MM.1S (cell line): ENCODE results near the gene CNTN1.

Source experiments
- DNase-seq: peaks from one replicate; pipeline ENCODE4 v3.0.0-alpha.2; 2015
- H2AFZ ChIP-seq: fragments of 300-600 bp; sonication (generic); 2 replicates; pipeline ENCODE4 v1.6.0; 2016; ENCODE audit warnings: antibody characterized with exemption, low read length
- H3F3A ChIP-seq: fragments of 300-600 bp; sonication (generic); 2 replicates; pipeline ENCODE4 v1.6.1; 2016; ENCODE audit warnings: mild to moderate bottlenecking, antibody characterized with exemption, low read length, moderate library complexity, mixed read lengths; ENCODE audit not compliant: insufficient read depth
- H3K27ac ChIP-seq: fragments of 300-600 bp; sonication (generic); 2 replicates; pipeline ENCODE4 v1.5.1; 2016; ENCODE audit warnings: mild to moderate bottlenecking, low read length
- H3K27me3 ChIP-seq: fragments of 300-600 bp; sonication (generic); replicated peaks from 2 replicates; pipeline ENCODE4 v1.6.0; 2016; ENCODE audit warnings: low read length; ENCODE audit not compliant: insufficient read depth
- H3K36me3 ChIP-seq: fragments of 300-600 bp; sonication (generic); replicated peaks from 2 replicates; pipeline ENCODE4 v1.6.1; 2016; ENCODE audit warnings: mild to moderate bottlenecking, low read length, mixed read lengths; ENCODE audit not compliant: insufficient read depth
- H3K4me1 ChIP-seq: fragments of 300-600 bp; sonication (generic); 2 replicates; pipeline ENCODE4 v1.6.1; 2016; ENCODE audit warnings: low read length, mixed read lengths
- H3K4me2 ChIP-seq: fragments of 300-600 bp; sonication (generic); 2 replicates; pipeline ENCODE4 v1.6.0; 2016; ENCODE audit warnings: low read depth, low read length
- H3K4me3 ChIP-seq: fragments of 300-600 bp; sonication (generic); 2 replicates; pipeline ENCODE4 v1.5.1; 2016; ENCODE audit warnings: low read length, mixed read lengths
- H3K79me2 ChIP-seq: fragments of 300-600 bp; sonication (generic); 2 replicates; pipeline ENCODE4 v1.6.1; 2016; ENCODE audit warnings: mixed run types, low read length, mixed read lengths
- H3K9ac ChIP-seq: fragments of 300-600 bp; sonication (generic); 2 replicates; pipeline ENCODE4 v1.6.1; 2016; ENCODE audit warnings: low read length, mixed read lengths
- H3K9me2 ChIP-seq: fragments of 300-600 bp; sonication (generic); replicated peaks from 2 replicates; pipeline ENCODE4 v1.6.1; 2016; ENCODE audit warnings: mild to moderate bottlenecking, low read length, mixed read lengths; ENCODE audit not compliant: insufficient read depth
- H3K9me3 ChIP-seq: fragments of 300-600 bp; sonication (generic); replicated peaks from 2 replicates; pipeline ENCODE4 v1.6.1; 2016; ENCODE audit warnings: mild to moderate bottlenecking, low read length, mixed read lengths; ENCODE audit not compliant: insufficient read depth
- H4K20me1 ChIP-seq: fragments of 300-600 bp; sonication (generic); 2 replicates; pipeline ENCODE4 v1.6.1; 2016; ENCODE audit warnings: mild to moderate bottlenecking, low read length, moderate library complexity, mixed read lengths; ENCODE audit not compliant: insufficient read depth
- CTCF ChIP-seq: fragments of 300-600 bp; sonication (generic); IDR thresholded peaks from 2 replicates; pipeline ENCODE4 v1.5.1; 2016; ENCODE audit warnings: antibody characterized with exemption, low read length, mixed read lengths
- EZH2 ChIP-seq: fragments of 300-600 bp; sonication (generic); optimal IDR thresholded peaks from 2 replicates; pipeline ENCODE3; 2017; ENCODE audit warnings: low read depth, mild to moderate bottlenecking, antibody characterized with exemption, low read length, mixed read lengths
- EZH2phosphoT487 ChIP-seq: fragments of 300-600 bp; sonication (generic); IDR thresholded peaks from 2 replicates; pipeline ENCODE4 v1.6.1; 2018; ENCODE audit warnings: antibody characterized with exemption, low read length

Gene CNTN1

GRCh38 chr12:40946612-40947194, 254.5 kb downstream of the CNTN1 start:
- Histone ChIP-seq H3K9me3 (no peaks in the 10 kb centered on the region; the same call in 1 of the 2 replicates), H3K9ac (no peak overlapping the region), H3K27me3 (no peaks in the 10 kb centered on the region), H3K4me1 (peaks cover 16% of the 10 kb centered on the region), H3F3A (no peaks in the 10 kb centered on the region), H3K9me2 (no peaks in the 10 kb centered on the region), H3K79me2 (no peaks in the 10 kb centered on the region), H4K20me1 (no peaks in the 10 kb centered on the region), H3K4me3 (no peak overlapping the region), H3K36me3 (no peaks in the 10 kb centered on the region), H2AFZ (no peak overlapping the region), H3K4me2 (no peak overlapping the region), H3K27ac (no peak overlapping the region)
- TF ChIP-seq CTCF (peak; percentile 54), EZH2phosphoT487 (no peak), EZH2 (no peak)
- peak; percentile 51 for DNase-seq

GRCh38 chr12:40947797-40948196, 255.6 kb downstream of the CNTN1 start:
- Histone ChIP-seq H3K9me3 (no peaks in the 10 kb centered on the region; the same call in 1 of the 2 replicates), H3K79me2 (no peaks in the 10 kb centered on the region), H3K36me3 (no peaks in the 10 kb centered on the region), H3K4me1 (peaks cover 16% of the 10 kb centered on the region), H3K4me3 (no peak overlapping the region), H3K9me2 (no peaks in the 10 kb centered on the region), H3K27ac (no peak overlapping the region), H4K20me1 (no peaks in the 10 kb centered on the region), H3K27me3 (no peaks in the 10 kb centered on the region), H2AFZ (no peak overlapping the region), H3F3A (no peaks in the 10 kb centered on the region), H3K4me2 (no peak overlapping the region), H3K9ac (no peak overlapping the region)
- no peak for DNase-seq
- TF ChIP-seq CTCF (no peak), EZH2 (no peak), EZH2phosphoT487 (no peak)

- H3K9me2 ChIP-seq = no peaks in the 10 kb centered on the region
- no peak overlapping the region for H2AFZ ChIP-seq
- H3K79me2 ChIP-seq = no peaks in the 10 kb centered on the region
- H3K4me3 ChIP-seq = no peak overlapping the region
- H3K27me3 ChIP-seq = no peaks in the 10 kb centered on the region
- no peak overlapping the region for H3K9ac ChIP-seq
- no peak for DNase-seq
- H3F3A ChIP-seq = no peaks in the 10 kb centered on the region
- H3K27ac ChIP-seq = no peak overlapping the region
- no peaks in the 10 kb centered on the region for H3K4me1 ChIP-seq
- no peak for TF ChIP-seq CTCF
- TF ChIP-seq EZH2phosphoT487 = no peak
- TF ChIP-seq EZH2 = no peak
- no peaks in the 10 kb centered on the region for H3K36me3 ChIP-seq
- H3K9me3 ChIP-seq = no peaks in the 10 kb centered on the region
- H4K20me1 ChIP-seq = no peaks in the 10 kb centered on the region
- H3K4me2 ChIP-seq = no peak overlapping the region
Measured at GRCh38 chr12:40953076-40953475, 260.8 kb downstream of the CNTN1 start.
